Karpas-422 (cell line): ENCODE data around the gene CSNK2A3. TPM values are rescaled to one million over a fixed set of nuclear protein-coding genes. Genes with fewer than 3 reads are reported as not detected.
"Not testable (repeated sequence)": the region's sequence is repeated elsewhere in the genome, so short reads cannot be mapped to it uniquely, and the experiment has no call there.

Experiments
- DNase-seq: peaks from one replicate; pipeline ENCODE4 v3.0.0-alpha.2; 2015
- H2AFZ ChIP-seq: fragments of 200-600 bp; sonication (generic); 2 replicates; pipeline ENCODE4 v1.6.1; 2014; ENCODE audit warnings: antibody characterized with exemption, low read length, mixed read lengths
- H3K27ac ChIP-seq: fragments of 200-600 bp; sonication (generic); 2 replicates; pipeline ENCODE4 v1.5.1; 2014; ENCODE audit warnings: mild to moderate bottlenecking, low read length, moderate library complexity
- H3K27me3 ChIP-seq: fragments of 200-600 bp; sonication (generic); 2 replicates; pipeline ENCODE4 v1.6.1; 2014; ENCODE audit warnings: low read length, mixed read lengths
- H3K36me3 ChIP-seq: fragments of 200-600 bp; sonication (generic); 2 replicates; pipeline ENCODE4 v1.6.1; 2014; ENCODE audit warnings: low read length, mixed read lengths; ENCODE audit not compliant: insufficient read depth
- H3K4me1 ChIP-seq: fragments of 200-600 bp; sonication (generic); 2 replicates; pipeline ENCODE4 v1.6.1; 2014; ENCODE audit warnings: mild to moderate bottlenecking, low read length, mixed read lengths
- H3K4me2 ChIP-seq: fragments of 200-600 bp; sonication (generic); 2 replicates; pipeline ENCODE4 v1.6.1; 2014; ENCODE audit warnings: low read length, low read depth, mild to moderate bottlenecking; ENCODE audit not compliant: poor library complexity, severe bottlenecking
- H3K4me3 ChIP-seq: fragments of 200-600 bp; sonication (generic); 2 replicates; pipeline ENCODE4 v1.5.1; 2014; ENCODE audit warnings: mild to moderate bottlenecking, antibody characterized with exemption, low read length, mixed read lengths
- H3K79me2 ChIP-seq: fragments of 200-600 bp; sonication (generic); 2 replicates; pipeline ENCODE4 v1.6.1; 2014; ENCODE audit warnings: mild to moderate bottlenecking, low read length, mixed read lengths
- H3K9ac ChIP-seq: fragments of 200-600 bp; sonication (generic); 2 replicates; pipeline ENCODE4 v1.6.0; 2014; ENCODE audit warnings: low read length
- H3K9me2 ChIP-seq: fragments of 200-600 bp; sonication (generic), shearing (Covaris generic); replicated peaks from 2 replicates; pipeline ENCODE4 v1.6.0; 2014; ENCODE audit warnings: mild to moderate bottlenecking, low read length, moderate library complexity; ENCODE audit not compliant: insufficient read depth
- H3K9me3 ChIP-seq: fragments of 300-700, 200-600 bp; sonication (generic); 2 replicates; pipeline ENCODE4 v1.6.1; 2014; ENCODE audit warnings: low read length, mixed read lengths
- H4K20me1 ChIP-seq: fragments of 200-600 bp; sonication (generic); 2 replicates; pipeline ENCODE4 v1.6.1; 2014; ENCODE audit warnings: mild to moderate bottlenecking, antibody characterized with exemption, low read length, low read depth; ENCODE audit not compliant: insufficient read depth
- total RNA-seq: library from RNA; depleted of rRNA; stranded (reverse); fragments of >200 nt; shearing (Covaris generic); gene quantifications from 2 replicates; pipeline ENCODE4 v1.2.3, GENCODE V29; 2014; ENCODE audit warnings: low replicate concordance; rRNA removed

The CSNK2A3 gene
- 0.56 and 0.69 TPM in 2 replicates for total RNA-seq

- not testable (repeated sequence) for H3K9me3 ChIP-seq, H3K79me2 ChIP-seq, H3K4me2 ChIP-seq, DNase-seq, H4K20me1 ChIP-seq, H3K36me3 ChIP-seq, H3K9ac ChIP-seq, H2AFZ ChIP-seq, H3K9me2 ChIP-seq, H3K27ac ChIP-seq, H3K27me3 ChIP-seq, H3K4me3 ChIP-seq, H3K4me1 ChIP-seq
These were observed at the start of gene CSNK2A3 for GRCh38 chr11:11352878-11353277. CSNK2A3 (minus strand) TSS chr11:11353250; CDS start chr11:11353119, 131 bp downstream.

DNA sequence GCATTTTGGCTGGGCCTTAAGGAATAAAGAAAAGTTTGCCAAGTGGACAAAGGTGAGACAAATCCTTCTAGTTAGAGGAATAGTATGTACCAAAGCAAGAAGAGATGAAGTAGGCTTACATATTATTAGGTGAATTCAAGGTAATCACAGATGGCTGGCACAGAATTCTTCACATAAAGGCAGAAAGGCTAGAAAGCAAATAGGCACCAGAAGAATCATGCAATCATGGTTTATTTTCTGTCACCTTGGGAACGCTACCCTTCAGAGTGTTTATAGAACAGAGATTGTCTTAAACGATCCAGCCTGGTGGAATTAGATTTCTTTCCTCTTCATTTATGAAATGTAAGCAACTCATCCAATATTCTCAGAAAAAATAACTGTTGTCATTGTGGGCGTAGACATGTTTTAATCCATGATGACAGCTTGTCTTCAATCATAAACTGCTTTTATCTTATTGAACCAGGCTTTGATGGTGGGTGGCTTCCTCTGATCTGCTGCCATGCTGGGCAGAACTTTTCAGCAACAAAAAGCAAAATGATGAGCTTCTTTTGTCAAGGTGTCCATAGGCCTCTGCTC is 49.0 kb upstream of the CSNK2A3 start:
- Histone ChIP-seq H3K79me2 (no peaks in the 10 kb centered on the region), H3K27me3 (no peaks in the 10 kb centered on the region), H4K20me1 (no peaks in the 10 kb centered on the region), H3K9me2 (no peaks in the 10 kb centered on the region), H3K4me2 (no peak overlapping the region), H3K4me1 (peaks cover 5% of the 10 kb centered on the region), H3K9me3 (no peaks in the 10 kb centered on the region), H3K27ac (no peak overlapping the region), H2AFZ (no peak overlapping the region), H3K4me3 (no peak overlapping the region), H3K9ac (no peak overlapping the region), H3K36me3 (no peaks in the 10 kb centered on the region)
- no peak for DNase-seq

DNA sequence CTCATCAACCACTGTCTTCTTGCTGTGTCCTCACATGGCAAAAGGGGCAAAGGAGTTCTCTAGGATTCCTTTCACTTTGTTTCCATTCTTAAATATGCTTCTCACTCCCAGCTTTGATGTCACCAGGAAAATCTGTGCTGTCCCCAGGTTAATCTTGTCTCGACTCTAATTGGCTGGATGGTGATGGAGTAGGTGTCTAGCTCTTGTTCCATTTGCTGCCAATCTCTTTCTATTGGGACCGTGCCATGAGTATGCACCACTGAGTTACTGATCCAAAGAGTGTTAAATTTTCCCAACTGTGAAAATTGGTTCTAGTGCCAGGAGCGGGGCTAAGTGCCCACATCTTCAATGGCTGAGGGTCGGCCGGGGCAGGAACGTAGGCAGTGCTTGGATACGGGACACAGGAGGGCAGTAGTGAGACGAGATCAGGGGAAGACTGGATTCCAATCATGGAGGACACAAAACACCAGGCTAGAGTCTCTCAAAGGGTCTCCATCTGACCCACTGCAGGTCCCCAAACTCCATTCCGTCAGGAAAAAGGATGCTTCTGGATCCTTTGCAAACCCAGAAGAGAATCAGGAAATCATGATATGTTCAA is 47.7 kb upstream of the CSNK2A3 start:
- Histone ChIP-seq H3K4me1 (no peaks in the 10 kb centered on the region), H3K79me2 (no peaks in the 10 kb centered on the region), H3K36me3 (no peaks in the 10 kb centered on the region), H4K20me1 (no peaks in the 10 kb centered on the region), H3K4me2 (no peak overlapping the region), H3K9me3 (no peaks in the 10 kb centered on the region), H3K27ac (no peak overlapping the region), H3K9me2 (no peaks in the 10 kb centered on the region), H3K9ac (no peak overlapping the region), H2AFZ (no peak overlapping the region), H3K4me3 (no peak overlapping the region), H3K27me3 (no peaks in the 10 kb centered on the region)
- DNase-seq: peak; percentile 76

DNA sequence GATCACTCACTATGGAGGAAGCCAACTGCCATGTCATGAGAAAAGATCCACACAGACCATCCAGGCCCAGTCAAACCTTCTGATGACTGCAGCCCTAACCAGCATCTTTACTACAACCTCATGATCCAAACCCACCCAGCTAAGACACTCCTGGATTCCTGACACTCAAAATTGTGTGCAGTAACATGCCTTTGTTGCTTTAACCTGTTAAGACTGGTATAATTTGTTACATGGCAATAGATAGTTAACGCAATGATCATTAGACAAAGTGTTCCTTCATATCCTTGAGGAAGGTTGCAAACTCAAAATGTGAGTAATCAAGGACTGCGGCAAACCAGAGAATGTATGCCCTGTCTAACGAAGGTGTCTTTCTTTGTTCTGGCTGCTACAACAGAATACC is 47.1 kb upstream of the CSNK2A3 start:
- Histone ChIP-seq H3K27ac (no peak overlapping the region), H3K9me2 (no peaks in the 10 kb centered on the region), H3K4me2 (no peak overlapping the region), H3K4me1 (no peaks in the 10 kb centered on the region), H3K4me3 (no peak overlapping the region), H3K27me3 (no peaks in the 10 kb centered on the region), H3K79me2 (no peaks in the 10 kb centered on the region), H3K9me3 (no peaks in the 10 kb centered on the region), H4K20me1 (no peaks in the 10 kb centered on the region), H3K9ac (no peak overlapping the region), H2AFZ (no peak overlapping the region), H3K36me3 (no peaks in the 10 kb centered on the region)
- no peak for DNase-seq

- no peak overlapping the region for H2AFZ ChIP-seq
- H3K9me3 ChIP-seq: no peaks in the 10 kb centered on the region
- no peaks in the 10 kb centered on the region for H3K27me3 ChIP-seq
- no peak overlapping the region for H3K4me2 ChIP-seq
- H3K9me2 ChIP-seq: no peaks in the 10 kb centered on the region
- DNase-seq: no peak
- no peak overlapping the region for H3K4me3 ChIP-seq
- no peaks in the 10 kb centered on the region for H3K4me1 ChIP-seq
- H3K27ac ChIP-seq: no peak overlapping the region
- H3K9ac ChIP-seq: no peak overlapping the region
- H4K20me1 ChIP-seq: no peaks in the 10 kb centered on the region
- no peaks in the 10 kb centered on the region for H3K79me2 ChIP-seq
- H3K36me3 ChIP-seq: no peaks in the 10 kb centered on the region
These were observed 44.7 kb upstream of the CSNK2A3 start for GRCh38 chr11:11397781-11398180.

DNA sequence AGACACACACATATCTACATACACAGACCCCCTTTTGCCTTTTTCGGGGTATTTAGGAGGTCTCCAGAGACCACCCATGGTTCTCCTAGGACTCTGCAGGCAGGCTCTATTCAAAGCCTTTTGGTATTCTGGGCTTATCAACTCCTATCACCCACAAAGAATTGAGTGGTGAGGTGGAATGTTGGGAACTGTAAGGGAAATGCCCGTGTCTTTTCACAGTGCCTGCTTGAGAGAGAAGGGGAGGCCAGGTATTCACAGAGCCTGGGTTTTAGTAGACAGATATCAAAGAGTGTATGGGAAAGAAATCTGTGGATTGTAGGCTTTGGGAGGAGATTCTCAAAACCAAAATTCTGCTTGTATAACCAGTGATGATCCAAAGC is 44.0 kb upstream of the CSNK2A3 start:
- DNase-seq: no peak
- no peak overlapping the region for H3K27ac ChIP-seq
- no peak overlapping the region for H2AFZ ChIP-seq
- H3K4me1 ChIP-seq: no peaks in the 10 kb centered on the region
- H4K20me1 ChIP-seq: no peaks in the 10 kb centered on the region
- no peaks in the 10 kb centered on the region for H3K9me2 ChIP-seq
- no peaks in the 10 kb centered on the region for H3K79me2 ChIP-seq
- no peaks in the 10 kb centered on the region for H3K27me3 ChIP-seq
- no peaks in the 10 kb centered on the region for H3K9me3 ChIP-seq
- H3K4me3 ChIP-seq: no peak overlapping the region
- H3K36me3 ChIP-seq: no peaks in the 10 kb centered on the region
- no peak overlapping the region for H3K9ac ChIP-seq
- H3K4me2 ChIP-seq: no peak overlapping the region

DNA sequence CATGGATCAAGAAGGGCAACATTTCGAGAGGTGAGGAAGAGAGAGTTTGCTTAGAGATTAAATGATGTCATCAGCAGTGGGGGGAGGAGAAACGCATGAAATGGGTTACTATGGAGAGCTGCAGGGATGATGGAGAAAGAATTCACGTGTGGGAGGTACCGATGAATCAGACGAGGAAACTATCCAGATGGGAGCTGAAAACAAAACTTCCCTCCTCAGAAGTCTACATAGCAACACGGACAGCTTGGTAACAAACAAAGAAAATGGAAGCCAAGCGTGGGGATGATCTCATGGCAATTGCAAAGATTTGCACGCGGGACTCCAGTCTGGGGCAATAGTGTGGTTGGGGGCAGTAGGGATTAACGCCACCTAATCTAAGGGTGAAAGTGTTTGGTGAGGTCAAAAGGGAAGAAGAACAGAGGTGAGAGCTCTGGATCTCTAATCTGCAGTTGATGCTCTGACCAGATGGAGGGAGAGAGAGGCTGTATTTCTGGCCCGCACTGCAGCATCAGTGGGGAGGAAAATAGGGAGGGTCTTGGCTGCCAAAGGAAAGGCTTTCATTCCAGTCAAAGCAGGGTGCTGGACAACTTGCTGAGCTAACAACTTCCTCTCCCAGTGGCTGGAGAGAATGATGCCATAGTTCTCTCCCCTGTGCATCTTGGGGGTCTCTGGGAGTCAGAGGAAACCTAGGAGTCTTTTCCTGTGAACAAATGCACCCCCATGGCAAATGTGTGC is 43.4 kb upstream of the CSNK2A3 start:
- Histone ChIP-seq H3K4me3 (no peak overlapping the region), H3K9me3 (no peaks in the 10 kb centered on the region), H3K4me2 (no peak overlapping the region), H3K9ac (no peak overlapping the region), H3K27me3 (no peaks in the 10 kb centered on the region), H3K27ac (no peak overlapping the region), H3K9me2 (no peaks in the 10 kb centered on the region), H3K36me3 (no peaks in the 10 kb centered on the region), H3K4me1 (no peaks in the 10 kb centered on the region), H3K79me2 (no peaks in the 10 kb centered on the region), H4K20me1 (no peaks in the 10 kb centered on the region), H2AFZ (no peak overlapping the region)
- DNase-seq: no peak

GRCh38 chr11:11395126-11395525 is 42.1 kb upstream of the CSNK2A3 start:
- no peaks in the 10 kb centered on the region for H3K36me3 ChIP-seq
- H3K27me3 ChIP-seq: no peaks in the 10 kb centered on the region
- no peak overlapping the region for H3K9ac ChIP-seq
- H3K9me3 ChIP-seq: no peaks in the 10 kb centered on the region
- no peak overlapping the region for H3K4me3 ChIP-seq
- no peak for DNase-seq
- H3K79me2 ChIP-seq: no peaks in the 10 kb centered on the region
- no peaks in the 10 kb centered on the region for H4K20me1 ChIP-seq
- no peaks in the 10 kb centered on the region for H3K9me2 ChIP-seq
- no peak overlapping the region for H3K4me2 ChIP-seq
- H3K4me1 ChIP-seq: no peaks in the 10 kb centered on the region
- H2AFZ ChIP-seq: no peak overlapping the region
- H3K27ac ChIP-seq: no peak overlapping the region
